A673 (cell line): ENCODE data around the gene GSTA1.
"Not testable (repeated sequence)": the region's sequence is repeated elsewhere in the genome, so short reads cannot be mapped to it uniquely, and the experiment has no call there.

ENCODE experiments used
- EZH2 ChIP-seq: fragments of 200-600 bp; sonication (generic); IDR thresholded peaks from 2 replicates; pipeline ENCODE4 v1.6.1; 2017; ENCODE audit warnings: borderline replicate concordance, low read depth, mild to moderate bottlenecking, mixed read lengths, antibody characterized with exemption, low read length; ENCODE audit not compliant: poor library complexity, severe bottlenecking
- TF ChIP-seq, protein P1 (sequence below): fragments of 300-800, 200-600 bp; sonication (generic); conservative IDR thresholded peaks from 2 replicates; pipeline ENCODE4 v1.5.1; 2017; ENCODE audit warnings: low read depth, mild to moderate bottlenecking, antibody characterized with exemption, low read length, moderate library complexity, mixed read lengths

DNA sequence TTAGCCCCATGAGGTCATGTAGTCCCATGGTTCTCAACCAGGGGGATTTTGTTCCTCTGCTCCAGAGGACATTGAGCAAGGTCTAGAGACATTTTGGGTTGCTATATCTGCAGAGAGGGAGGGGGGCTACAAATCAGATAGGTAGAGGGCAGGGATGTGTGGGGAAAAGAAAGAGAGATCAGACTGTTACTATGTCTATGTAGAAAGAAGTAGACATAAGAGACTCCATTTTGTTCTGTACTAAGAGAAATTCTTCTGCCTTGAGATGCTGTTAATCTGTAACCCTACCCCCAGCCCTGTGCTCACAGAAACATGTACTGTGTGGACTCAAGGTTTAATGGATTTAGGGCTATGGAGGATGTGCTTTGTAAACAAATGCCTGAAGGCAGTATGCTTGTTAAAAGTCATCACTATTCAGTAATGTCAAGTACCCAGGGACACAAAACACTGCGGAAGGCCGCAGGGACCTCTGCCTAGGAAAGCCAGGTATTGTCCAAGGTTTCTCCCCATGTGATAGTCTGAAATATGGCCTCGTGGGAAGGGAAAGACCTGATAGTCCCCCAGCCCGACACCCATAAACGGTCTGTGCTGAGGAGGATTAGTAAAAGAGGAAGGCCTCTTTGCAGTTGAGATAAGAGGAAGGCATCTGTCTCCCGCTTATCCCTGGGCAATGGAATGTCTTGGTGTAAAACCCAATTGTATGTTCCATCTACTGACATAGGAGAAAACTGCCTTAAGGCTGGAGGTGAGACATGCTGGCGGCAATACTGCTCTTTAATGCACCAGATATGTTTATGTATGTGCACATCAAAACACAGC is 41.7 kb downstream of the GSTA1 start:
- TF ChIP-seq, protein P1, sequence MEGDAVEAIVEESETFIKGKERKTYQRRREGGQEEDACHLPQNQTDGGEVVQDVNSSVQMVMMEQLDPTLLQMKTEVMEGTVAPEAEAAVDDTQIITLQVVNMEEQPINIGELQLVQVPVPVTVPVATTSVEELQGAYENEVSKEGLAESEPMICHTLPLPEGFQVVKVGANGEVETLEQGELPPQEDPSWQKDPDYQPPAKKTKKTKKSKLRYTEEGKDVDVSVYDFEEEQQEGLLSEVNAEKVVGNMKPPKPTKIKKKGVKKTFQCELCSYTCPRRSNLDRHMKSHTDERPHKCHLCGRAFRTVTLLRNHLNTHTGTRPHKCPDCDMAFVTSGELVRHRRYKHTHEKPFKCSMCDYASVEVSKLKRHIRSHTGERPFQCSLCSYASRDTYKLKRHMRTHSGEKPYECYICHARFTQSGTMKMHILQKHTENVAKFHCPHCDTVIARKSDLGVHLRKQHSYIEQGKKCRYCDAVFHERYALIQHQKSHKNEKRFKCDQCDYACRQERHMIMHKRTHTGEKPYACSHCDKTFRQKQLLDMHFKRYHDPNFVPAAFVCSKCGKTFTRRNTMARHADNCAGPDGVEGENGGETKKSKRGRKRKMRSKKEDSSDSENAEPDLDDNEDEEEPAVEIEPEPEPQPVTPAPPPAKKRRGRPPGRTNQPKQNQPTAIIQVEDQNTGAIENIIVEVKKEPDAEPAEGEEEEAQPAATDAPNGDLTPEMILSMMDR = not testable (repeated sequence)
- TF ChIP-seq EZH2 = not testable (repeated sequence)
